SK-MEL-5 (cell line): Measurements from ENCODE around the gene ARPC1A. TPM values are rescaled to one million over a fixed set of nuclear protein-coding genes. Genes with fewer than 3 reads are reported as not detected.
"Not testable (repeated sequence)": the region's sequence is repeated elsewhere in the genome, so short reads cannot be mapped to it uniquely, and the experiment has no call there.

Experiments
- DNase-seq: peaks from one replicate; pipeline ENCODE4 v3.0.0-alpha.2; 2016; ENCODE audit warnings: low read depth, low spot score
- in situ Hi-C: cut with HindIII; loops from 2 replicates; pipeline ENCODE4 v1.10.0; 2016; ENCODE audit warnings: low sequenced_read_pairs, high pct_unique_total_duplicates, low pct_unique_long_range_greater_than_20kb
- total RNA-seq: library from RNA; depleted of rRNA; stranded (reverse); fragments of >200 nt; shearing (Covaris generic); gene quantifications from 2 replicates; pipeline ENCODE4 v1.2.3, GENCODE V29; 2014

The ARPC1A gene
- total RNA-seq, 1 experiment from 2014 or later = 342 TPM

DNA sequence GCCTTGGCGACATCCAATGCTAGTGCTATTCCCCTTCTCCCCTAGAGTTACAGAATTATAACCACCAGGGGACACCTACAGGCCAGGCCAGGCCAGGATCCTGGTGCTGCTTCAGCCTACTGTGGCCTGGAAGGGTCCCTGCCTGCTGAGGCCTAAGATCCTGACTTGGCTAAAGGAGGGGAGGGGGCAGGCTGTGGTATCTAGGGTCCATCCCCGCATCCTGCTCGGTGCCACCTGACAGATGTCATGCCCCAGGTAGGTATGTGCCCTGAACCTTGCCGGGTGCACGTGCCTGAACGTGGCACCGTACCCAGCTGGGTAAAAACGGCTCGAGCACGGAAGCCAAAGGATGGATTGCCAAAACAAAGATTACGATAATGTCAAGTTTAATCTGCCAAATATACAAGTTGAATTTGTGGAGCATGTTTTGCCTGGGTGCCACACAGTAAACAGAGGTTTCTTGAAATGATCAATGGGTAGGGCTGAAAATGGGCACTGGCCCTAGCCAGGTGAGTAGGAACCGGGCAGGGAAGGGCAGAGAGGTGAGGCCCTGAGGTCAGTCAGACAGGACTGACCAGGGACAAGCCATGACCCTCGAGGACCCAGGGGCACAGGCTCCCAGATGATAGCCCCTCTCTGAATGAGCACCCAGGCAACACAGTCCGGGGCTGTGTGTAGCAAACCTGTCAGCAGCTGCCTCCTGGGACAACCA is 70.1 kb downstream of the ARPC1A start:
- in situ Hi-C loops = no loop called here
- peak; percentile 42 for DNase-seq

DNA sequence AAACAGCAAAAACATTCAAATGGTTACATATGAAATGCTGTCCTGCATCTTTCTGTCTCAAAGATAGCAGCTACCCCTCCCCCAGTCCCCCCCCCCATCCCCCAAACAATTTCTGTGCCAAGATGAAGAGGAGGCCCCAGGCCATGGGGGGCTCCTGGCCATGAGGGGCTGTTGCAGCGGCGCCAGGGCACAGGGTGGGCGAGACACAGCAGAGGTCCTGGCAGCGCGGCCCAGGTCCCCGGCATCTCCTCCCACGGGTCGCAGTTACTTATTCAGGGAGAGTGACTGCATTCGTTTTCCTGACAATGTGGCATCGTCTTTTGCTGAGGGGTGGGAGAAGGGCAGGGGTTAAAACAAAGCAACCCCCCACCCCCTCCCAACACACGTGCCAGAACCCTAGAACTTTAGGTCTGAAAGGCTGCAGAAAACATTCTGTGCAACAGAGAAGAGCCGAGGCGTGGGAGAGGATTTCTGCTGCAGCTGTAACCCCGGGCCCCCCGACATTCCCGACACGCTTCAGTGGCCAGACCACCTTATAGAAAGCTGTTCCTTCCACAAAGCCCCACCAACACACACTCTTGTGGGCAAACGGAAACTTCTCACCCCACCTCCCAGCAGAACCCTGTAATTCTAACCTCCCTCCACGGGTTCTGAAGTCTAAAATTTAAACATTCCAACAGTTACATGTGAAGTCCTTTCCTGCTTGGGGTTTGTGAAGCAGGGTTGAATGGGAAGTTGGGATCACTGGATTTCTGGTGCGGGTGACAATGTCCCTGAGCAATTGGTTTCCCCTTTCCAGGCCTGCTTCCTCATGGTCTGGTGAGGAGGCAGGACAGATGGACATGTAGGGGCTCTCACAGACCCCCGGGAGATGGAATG is 71.0 kb downstream of the ARPC1A start:
- DNase-seq = no peak
- in situ Hi-C loops = no loop called here

DNA sequence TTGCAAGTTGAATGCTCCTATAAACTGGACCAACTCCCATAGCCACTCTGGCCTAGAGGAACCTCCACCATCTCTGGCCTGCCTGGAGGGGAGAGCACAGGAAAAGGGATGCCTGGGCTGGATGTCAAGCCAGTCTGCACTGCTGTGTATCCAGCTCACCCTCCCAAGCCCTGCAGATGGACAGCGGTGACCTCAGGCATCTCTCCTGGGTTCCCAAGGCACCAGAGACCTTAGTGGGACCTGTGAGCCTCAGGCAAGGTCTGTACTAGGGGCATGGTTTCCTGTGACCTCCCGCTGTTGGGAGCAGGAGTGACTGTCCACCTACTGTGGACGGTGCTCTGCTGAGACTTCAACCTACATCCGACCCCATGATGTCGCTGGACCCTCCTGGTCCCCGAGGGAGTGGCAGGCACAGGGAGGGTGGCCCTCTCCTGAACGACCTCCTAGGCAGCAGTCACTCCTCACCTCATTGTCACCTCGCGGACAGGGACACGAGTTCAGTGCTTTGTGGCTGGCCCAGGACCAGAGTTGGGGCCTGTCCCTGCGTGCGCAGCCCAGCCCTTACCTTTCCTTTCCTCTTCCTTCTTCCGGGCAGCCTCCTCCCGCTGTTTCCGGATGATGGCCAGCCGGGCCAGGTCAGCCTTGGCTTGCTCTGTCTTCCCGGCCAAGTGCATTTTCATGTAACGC is 71.7 kb downstream of the ARPC1A start:
- in situ Hi-C loops = no loop called here

DNA sequence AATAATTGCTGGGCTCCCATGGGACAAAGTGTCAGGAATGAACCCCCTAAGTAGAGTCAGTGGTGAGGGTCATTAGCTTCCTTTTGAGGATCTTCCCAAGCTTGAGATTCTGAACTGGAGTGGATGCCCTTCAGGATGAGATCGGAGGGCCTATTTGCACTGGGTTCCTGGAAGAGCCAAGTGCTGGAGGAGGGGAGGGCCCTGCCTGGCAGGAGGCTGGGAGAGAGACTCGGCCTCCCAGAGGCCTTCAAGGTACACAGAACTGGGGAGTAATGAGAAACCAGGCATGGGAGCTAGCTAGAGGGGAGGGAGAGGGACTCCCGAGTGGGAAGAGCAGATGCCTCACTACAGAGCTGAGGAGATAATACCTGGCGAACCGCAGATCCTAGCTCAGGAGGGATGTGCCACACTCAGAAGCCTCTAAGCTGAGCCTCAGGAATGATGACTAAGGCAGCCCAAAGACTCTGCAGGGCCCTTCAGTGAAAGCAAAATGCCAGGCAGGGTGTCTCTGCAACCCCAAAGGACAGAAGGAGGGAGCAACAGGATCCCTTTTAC is 73.3 kb downstream of the ARPC1A start:
- peak; percentile 38 for DNase-seq
- in situ Hi-C loops = no loop called here

More for the DNA sequence above, 71.7 kb downstream of the ARPC1A start:
- DNase-seq = no peak

DNA sequence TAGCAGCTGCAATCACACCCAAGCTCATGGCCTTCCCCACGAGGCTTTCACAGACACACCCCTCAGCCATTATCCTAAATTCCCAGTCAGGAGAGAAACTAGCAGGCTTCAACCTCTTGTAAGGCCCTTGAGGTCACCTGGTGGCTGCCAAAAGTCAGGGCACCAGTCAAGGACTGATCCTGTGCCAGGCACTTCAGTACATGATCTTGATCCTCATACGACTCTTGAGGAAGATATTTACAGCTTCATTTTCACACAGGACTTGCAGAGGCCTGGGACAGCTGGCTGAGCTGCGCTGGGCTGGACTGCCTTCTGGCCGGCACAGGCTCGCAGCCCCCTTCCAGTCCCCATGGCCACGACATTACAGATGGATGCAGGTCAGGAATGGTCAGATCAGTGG is 73.9 kb downstream of the ARPC1A start:
- in situ Hi-C loops = no loop called here
- no peak for DNase-seq

DNA sequence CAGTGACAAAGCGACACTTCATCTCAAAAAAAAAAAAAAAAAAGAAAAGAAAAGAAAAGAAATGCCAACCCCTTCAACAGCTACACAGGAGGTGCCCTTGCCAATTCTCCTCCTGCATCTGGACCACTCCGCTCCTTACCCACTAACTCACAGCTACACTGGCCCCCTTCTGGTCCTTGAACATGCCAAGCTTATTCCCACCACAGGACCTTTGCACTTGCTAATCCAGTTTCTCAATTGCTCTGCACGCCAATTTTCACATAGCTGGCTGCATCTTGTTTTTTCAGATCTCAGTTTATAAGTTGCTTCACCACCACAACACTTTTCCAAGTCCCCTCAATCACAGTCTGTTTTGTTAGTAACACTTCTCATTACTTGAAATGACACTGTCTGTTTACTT is 77.2 kb downstream of the ARPC1A start:
- in situ Hi-C loops = no loop called here

DNA sequence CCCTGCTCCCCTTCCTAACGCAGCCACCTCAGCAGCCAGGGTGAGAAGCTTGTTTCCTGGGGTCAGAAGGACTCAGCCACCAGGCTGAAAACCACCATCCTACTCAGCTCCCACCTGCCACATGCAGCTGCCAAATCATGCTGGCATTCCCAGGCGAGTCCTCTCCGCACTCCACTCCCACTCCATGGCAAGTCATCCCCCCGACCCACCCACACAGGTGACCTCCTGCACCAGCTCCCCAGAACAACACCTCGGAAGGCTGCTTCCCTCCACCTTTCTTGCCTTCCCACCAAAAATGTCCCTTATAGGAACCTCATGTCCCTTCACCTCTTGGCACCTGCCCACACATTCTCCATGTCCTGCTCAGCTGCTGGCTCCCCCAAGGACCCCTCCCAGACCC is 78.1 kb downstream of the ARPC1A start:
- no peak for DNase-seq
- in situ Hi-C loops = no loop called here

More for the DNA sequence above, 77.2 kb downstream of the ARPC1A start:
- DNase-seq = no peak

DNA sequence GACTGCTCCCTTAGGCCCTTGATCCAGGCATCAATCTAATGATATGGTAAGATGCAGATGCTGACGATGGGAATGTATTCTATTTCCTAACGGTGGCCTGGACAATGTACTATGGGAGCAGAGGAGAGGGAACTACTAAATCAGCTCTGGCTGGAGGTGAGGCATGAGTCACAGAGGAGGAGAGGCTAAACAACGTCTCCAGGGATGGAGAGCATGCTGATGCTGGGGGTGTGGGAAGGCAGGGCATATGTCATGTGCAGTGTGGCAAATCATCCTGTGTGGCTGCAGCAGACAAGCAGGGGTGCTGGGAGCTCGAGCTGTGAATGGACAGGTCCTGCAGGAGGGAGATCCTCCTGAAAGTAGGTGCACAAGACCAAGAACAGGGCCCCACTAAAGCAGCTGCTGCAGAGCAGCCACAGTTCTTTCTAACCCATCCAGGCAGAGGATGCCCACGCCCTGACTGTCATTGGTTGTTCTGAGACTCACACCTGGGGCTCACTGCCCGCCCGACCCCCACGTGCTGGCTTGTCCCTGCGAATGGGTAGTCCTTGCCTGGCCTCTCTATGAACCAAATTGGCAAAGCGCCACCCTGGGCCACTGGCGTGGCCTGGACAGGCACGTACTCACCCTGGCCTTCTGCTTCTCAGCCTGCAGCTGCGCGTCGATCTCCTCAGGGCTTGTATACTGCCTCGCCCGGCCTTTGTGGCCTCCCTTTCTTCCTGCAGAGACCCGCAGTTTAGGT is 78.7 kb downstream of the ARPC1A start:
- DNase-seq = no peak
- in situ Hi-C loops = no loop called here

DNA sequence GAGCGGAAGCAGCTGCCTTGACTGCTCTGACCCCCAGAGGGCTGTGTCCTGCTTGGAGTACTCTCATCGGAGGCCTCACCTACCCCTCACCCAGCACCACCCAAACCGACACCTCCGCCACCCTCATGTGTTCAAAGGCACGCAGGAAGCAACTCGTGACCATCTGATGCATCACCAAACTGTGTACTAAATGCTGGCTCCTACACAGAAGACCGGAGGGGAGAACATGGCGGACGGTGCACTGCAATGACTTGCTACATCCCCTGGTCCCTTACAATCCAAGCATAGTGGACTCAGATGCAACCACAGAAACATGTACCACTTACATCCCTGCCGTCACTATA is 79.3 kb downstream of the ARPC1A start:
- no peak for DNase-seq
- in situ Hi-C loops = no loop called here

DNA sequence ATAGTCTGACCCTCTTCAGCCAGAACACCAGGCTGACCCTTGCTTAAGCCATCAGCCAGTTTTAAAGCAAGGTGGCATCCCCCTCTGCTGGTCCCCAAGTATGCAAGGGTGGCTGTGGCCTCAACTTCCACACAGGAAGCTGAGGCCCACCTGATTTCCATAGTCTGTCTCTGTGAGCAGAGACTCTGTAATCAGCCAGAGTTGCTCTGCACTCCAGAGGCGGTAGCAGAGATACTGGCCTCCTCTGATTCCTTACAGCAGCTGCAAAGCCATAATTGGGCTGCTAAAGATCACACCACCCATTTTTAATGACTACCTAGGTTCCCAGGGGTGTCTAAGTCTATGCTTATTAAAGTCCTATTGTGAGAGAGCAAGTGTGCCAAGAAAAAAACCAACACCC is 80.9 kb downstream of the ARPC1A start:
- in situ Hi-C loops = no loop called here

DNA sequence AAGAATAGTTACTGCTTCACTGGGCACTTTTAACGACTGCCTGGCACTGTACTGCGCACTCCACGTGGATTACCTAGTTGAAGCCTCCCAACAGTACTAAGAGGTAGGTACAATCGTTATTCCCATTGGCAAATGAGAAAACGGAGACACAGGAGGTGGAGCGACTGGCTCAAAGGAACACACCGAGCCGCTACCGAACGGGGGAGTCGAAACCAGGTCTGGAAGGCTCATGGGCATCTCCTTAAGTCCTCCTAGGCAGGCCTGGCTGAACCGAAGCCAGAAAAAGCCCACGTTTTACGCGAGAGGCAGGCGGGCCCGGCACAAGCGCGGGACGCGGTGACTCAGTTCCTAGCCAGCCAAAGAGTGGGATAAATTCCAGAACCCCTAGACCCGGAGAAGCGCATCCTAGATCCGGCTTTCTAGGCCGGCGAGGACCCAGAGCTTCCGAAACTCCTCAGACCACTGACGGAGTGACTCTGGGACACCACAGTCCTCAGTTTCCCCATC is 82.2 kb downstream of the ARPC1A start:
- peak; percentile 62 for DNase-seq
- in situ Hi-C loops = no loop called here

More for the DNA sequence above, 80.9 kb downstream of the ARPC1A start:
- DNase-seq = no peak

DNA sequence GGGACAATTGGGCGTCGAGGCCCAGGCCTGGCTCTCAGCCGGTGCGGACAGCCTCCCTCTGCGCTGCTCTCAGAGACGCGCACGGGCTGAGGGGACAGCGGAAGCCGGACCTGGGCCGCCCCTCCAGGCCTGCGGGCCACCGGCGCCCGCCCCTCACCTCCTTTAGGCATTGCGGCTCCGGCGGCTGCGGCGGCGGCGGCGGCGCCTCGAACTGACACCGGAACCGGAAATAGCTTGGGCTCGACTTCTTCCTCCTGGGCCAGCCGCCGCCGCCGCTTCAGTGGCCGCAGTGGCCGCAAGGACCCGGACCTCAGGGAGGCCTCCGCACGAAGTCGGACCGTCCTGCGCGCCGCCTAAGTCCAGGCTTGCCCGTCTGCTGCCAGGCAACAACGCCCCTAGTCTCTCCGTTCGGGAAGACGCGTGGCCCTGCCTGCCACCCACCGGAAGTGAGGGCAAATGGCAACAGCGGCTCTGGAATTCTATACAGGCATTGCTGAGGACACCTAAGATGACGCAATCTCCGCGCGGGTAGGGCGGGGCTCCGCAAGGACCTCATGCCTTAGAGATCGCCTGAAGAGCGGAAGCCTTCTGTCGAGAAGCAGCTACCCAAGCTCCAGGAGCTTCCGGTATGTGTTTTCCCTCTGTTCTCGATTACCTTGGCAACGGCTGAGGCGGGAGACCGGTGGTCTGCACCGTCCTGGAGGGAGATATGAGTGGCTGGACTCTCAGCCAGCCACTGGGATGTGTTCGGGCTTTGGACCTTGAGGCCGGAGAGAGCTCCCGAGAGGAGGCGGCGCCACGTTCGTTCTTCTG is 82.9 kb downstream of the ARPC1A start, which contains the start of the genes BUD31 and PDAP1:
TSS of gene BUD31 (plus strand) at position 591 of the 813 bp plus-strand sequence. CDS start 2,124 bp downstream, outside the sequence.
TSS of gene PDAP1 (minus strand) at position 219 of the 813 bp plus-strand sequence. CDS start at position 170, 49 bp downstream.
- peak; percentile 96 for DNase-seq
- in situ Hi-C loops = no loop called here

DNA sequence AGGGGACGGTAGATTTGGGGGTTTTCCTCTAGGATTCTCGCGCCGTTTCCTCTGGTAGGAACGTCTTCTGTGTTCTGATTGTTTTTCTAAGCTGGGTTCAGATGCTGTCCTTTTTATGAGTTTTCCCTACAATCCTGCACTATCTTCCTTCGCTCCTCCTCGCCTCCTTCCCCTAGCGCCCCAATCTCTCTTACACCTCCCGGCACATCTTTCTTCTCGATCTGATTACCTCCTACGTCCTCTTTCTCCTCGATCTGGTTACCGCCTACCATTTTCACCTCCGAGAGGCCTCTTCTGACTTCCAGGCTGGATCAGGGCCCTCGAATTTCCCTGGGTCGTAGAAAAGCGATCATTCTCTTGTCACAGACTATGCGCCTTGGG is 83.5 kb downstream of the ARPC1A start:
- in situ Hi-C loops = no loop called here
- no peak for DNase-seq

DNA sequence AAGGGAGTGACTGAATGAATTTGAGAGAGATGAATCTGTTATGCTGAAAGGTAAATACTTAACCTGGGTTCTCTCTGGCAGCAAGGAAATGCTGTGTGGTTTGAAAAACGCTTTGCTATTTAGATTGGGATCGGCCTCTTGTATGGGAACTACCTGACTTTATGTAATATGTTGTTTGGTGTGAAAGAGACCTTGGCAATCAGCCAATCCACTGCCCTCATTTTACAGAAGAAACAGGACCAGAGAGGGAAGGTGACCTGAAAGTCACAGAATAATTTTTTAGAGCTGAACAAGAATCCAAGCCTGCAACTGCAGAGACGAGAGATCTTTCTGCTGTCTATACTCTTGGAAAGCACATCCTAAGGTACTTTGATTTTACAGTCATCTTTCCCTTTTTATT is 84.1 kb downstream of the ARPC1A start:
- in situ Hi-C loops = no loop called here
- DNase-seq = no peak

DNA sequence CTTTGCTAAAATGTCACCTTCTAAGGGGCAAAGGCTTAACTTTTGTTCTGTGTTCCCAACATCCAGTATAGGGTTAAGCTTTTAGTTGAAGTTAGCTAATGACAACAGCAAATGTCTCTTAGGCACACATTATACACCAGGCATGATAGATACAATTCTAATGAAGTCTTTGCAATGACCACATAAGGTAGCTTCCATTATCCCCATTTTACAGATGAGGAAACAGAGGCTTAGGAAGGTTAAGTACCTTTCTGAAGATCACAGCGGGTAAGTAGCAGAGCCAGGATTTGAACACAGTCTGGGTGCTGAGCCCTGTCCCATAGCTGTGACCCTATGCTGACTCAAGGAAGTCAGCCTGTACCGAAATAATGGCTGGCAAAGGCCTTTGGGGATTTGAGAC is 84.9 kb downstream of the ARPC1A start:
- DNase-seq = no peak
- in situ Hi-C loops = no loop called here

DNA sequence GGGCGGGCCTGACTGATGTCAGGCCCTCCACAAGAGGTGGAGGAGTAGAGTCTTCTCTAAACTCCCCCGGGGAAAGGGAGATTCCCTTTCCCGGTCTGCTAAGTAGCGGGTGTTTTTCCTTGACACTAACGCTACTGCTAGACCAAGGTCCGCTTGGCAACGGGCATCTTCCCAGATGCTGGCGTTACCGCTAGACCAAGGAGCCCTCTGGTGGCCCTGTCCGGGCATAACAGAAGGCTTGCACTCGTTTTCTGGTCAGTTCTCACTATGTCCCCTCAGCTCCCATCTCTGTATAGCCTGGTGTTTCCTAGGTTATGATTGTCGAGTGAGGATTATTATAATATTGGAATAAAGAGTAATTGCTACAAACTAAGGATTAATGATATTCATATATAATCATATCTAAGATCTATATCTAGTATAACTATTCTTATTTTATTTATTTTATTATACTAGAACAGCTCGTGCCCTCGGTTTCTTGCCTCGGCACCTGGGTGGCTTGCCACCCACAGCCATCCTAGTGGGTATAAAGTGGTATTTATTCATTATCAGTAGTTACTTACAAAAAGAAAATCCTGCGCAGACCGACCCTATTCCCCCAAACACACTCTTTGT is 89.9 kb downstream of the ARPC1A start:
- in situ Hi-C loops = not testable (repeated sequence)
- peak; percentile 83 for DNase-seq
